Loucy (cell line): Measurements from ENCODE around the gene FGFR3.

Experiments used
- H2AFZ ChIP-seq: fragments of 200-600 bp; sonication (generic); 2 replicates; pipeline ENCODE4 v1.6.0; 2016; ENCODE audit warnings: antibody characterized with exemption, mild to moderate bottlenecking, low read length, moderate library complexity
- H3F3A ChIP-seq: fragments of 200-600 bp; 2 replicates; pipeline ENCODE4 v1.6.0; 2016; ENCODE audit warnings: antibody characterized with exemption, low read depth, mild to moderate bottlenecking
- H3K27me3 ChIP-seq: fragments of 200-600 bp; sonication (generic); 2 replicates; pipeline ENCODE4 v1.6.1; 2014; ENCODE audit warnings: low read length, mild to moderate bottlenecking; ENCODE audit not compliant: insufficient read depth, poor library complexity, severe bottlenecking
- H3K36me3 ChIP-seq: fragments of 200-600 bp; sonication (generic); 2 replicates; pipeline ENCODE4 v1.6.1; 2016; ENCODE audit warnings: low read length; ENCODE audit not compliant: insufficient read depth
- H3K4me1 ChIP-seq: fragments of 200-600 bp; sonication (generic); 2 replicates; pipeline ENCODE4 v1.5.1; 2014; ENCODE audit warnings: low read length, mild to moderate bottlenecking; ENCODE audit not compliant: insufficient read depth, poor library complexity, severe bottlenecking
- H3K4me2 ChIP-seq: fragments of 200-600 bp; sonication (generic); 2 replicates; pipeline ENCODE4 v1.6.0; 2014; ENCODE audit warnings: antibody characterized with exemption, low read length, low read depth, mild to moderate bottlenecking; ENCODE audit not compliant: poor library complexity, severe bottlenecking
- H3K4me3 ChIP-seq: fragments of 200-600 bp; sonication (generic); 2 replicates; pipeline ENCODE4 v1.5.1; 2014; ENCODE audit warnings: low read length, mild to moderate bottlenecking, mixed read lengths; ENCODE audit not compliant: poor library complexity, severe bottlenecking
- H3K79me2 ChIP-seq: fragments of 200-600 bp; sonication (generic); 2 replicates; pipeline ENCODE4 v1.6.1; 2014; ENCODE audit warnings: low read length; ENCODE audit not compliant: insufficient read depth
- H3K9ac ChIP-seq: fragments of 200-600 bp; sonication (generic); 2 replicates; pipeline ENCODE4 v1.6.0; 2014; ENCODE audit warnings: mild to moderate bottlenecking, low read depth, low read length, moderate library complexity; ENCODE audit not compliant: poor library complexity, severe bottlenecking
- H3K9me2 ChIP-seq: fragments of 200-600 bp; sonication (generic); replicated peaks from 2 replicates; pipeline ENCODE4 v1.6.1; 2016; ENCODE audit warnings: low read depth, low read length, mixed read lengths
- H3K9me3 ChIP-seq: fragments of 200-600 bp; sonication (generic); 2 replicates; pipeline ENCODE4 v1.6.1; 2014; ENCODE audit warnings: mild to moderate bottlenecking, antibody characterized with exemption, low read length, low read depth; ENCODE audit not compliant: insufficient read depth
- H4K20me1 ChIP-seq: fragments of 200-600 bp; sonication (generic); 2 replicates; pipeline ENCODE4 v1.6.0; 2014; ENCODE audit warnings: antibody characterized with exemption, low read length, mild to moderate bottlenecking; ENCODE audit not compliant: insufficient read depth, poor library complexity, severe bottlenecking
- EZH2phosphoT487 ChIP-seq: fragments of 200-600 bp; IDR thresholded peaks from 2 replicates; pipeline ENCODE4 v1.6.1; 2018; ENCODE audit warnings: antibody characterized with exemption, mild to moderate bottlenecking, moderate library complexity, borderline replicate concordance
- TF ChIP-seq, protein P1 (sequence below): fragments of 200-600 bp; sonication (generic); conservative IDR thresholded peaks from 2 replicates; pipeline ENCODE4 v1.5.1; 2014; ENCODE audit warnings: mild to moderate bottlenecking, antibody characterized with exemption, low read length

Gene FGFR3

DNA sequence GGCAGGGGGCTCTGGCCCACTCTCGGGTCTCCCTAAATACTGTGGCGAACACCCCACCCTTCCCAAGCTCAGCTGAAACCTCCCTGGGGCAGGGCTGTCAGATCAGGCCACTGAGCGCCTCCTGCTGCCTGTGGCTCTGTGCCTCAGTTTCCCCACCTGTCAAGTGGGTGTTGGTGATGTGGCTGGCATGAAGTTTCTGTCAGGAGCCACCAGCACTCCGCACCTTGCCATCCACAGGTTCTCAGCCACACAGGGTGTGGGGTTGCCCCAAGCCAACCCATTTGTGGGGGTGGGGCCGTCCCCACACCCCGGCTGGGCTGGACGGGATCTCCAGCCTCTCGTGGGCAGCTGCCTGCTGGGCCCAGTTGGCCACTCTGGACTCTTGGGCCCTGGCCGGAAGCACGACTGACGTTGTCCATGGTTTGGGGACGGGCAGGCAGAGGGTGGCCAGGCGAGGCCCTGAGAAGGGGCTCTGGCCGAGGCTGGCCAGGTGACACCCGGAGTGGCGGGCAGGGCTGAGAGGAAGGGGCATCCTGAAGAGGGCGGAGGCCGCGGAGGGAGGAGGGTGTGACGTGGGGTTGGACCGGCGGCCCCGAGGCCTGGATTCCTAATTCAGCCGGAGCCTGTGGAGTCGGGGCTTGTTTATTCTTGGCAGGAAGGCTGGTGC lies 5.5 kb upstream of the FGFR3 start:
- Histone ChIP-seq H4K20me1 (no peaks in the 10 kb centered on the region), H3K4me3 (no peak overlapping the region), H3K9ac (no peak overlapping the region), H3F3A (no peaks in the 10 kb centered on the region), H3K36me3 (no peaks in the 10 kb centered on the region), H3K27me3 (no peaks in the 10 kb centered on the region), H3K9me3 (no peaks in the 10 kb centered on the region), H3K4me2 (no peak overlapping the region), H3K4me1 (no peaks in the 10 kb centered on the region), H3K9me2 (no peaks in the 10 kb centered on the region), H2AFZ (no peak overlapping the region), H3K79me2 (no peaks in the 10 kb centered on the region)
- no peak for TF ChIP-seq EZH2phosphoT487
- TF ChIP-seq, protein P1, sequence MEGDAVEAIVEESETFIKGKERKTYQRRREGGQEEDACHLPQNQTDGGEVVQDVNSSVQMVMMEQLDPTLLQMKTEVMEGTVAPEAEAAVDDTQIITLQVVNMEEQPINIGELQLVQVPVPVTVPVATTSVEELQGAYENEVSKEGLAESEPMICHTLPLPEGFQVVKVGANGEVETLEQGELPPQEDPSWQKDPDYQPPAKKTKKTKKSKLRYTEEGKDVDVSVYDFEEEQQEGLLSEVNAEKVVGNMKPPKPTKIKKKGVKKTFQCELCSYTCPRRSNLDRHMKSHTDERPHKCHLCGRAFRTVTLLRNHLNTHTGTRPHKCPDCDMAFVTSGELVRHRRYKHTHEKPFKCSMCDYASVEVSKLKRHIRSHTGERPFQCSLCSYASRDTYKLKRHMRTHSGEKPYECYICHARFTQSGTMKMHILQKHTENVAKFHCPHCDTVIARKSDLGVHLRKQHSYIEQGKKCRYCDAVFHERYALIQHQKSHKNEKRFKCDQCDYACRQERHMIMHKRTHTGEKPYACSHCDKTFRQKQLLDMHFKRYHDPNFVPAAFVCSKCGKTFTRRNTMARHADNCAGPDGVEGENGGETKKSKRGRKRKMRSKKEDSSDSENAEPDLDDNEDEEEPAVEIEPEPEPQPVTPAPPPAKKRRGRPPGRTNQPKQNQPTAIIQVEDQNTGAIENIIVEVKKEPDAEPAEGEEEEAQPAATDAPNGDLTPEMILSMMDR: no peak

DNA sequence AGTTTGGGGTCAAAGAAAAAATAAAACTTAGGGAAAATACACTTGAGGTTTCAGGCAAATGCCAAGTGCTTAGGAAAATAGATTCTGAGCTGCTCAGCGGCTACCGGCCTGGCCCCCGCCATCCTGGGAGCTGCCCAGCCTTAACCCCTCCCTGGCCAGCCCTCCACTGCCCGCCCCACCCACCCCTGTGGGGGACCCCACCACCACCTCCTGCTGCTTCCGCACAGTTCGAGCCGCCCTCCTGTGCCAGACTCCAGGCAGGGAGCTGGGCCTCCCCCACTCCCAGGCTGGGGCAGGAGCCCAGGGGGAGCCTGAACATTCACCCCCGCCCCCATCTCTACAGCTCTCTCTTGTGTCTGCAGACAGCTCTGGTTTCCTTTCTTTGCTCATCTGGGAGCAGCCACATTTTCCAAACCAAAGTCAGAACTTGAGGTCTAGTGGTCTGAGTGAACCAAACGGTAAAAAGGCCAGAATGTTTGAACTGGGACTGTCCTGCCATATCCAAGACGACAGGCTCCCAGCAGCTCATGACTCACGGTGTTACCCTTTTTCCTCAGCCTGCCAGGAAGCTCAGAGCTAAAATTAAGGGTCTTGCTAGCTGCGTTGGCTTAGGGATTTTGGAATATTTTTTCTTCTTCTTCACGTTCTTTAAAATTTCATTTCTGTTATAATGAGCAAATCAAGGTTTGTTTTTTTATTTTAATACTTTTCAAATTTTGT lies 4.7 kb upstream of the FGFR3 start:
- no peaks in the 10 kb centered on the region for H3K36me3 ChIP-seq
- no peak overlapping the region for H3K4me2 ChIP-seq
- H3K27me3 ChIP-seq: no peaks in the 10 kb centered on the region
- no peaks in the 10 kb centered on the region for H3K9me3 ChIP-seq
- no peaks in the 10 kb centered on the region for H4K20me1 ChIP-seq
- no peak overlapping the region for H2AFZ ChIP-seq
- no peaks in the 10 kb centered on the region for H3K9me2 ChIP-seq
- H3K79me2 ChIP-seq: no peaks in the 10 kb centered on the region
- no peak for TF ChIP-seq EZH2phosphoT487
- TF ChIP-seq, protein P1: no peak
- no peaks in the 10 kb centered on the region for H3F3A ChIP-seq
- no peak overlapping the region for H3K4me3 ChIP-seq
- H3K9ac ChIP-seq: no peak overlapping the region
- H3K4me1 ChIP-seq: no peaks in the 10 kb centered on the region

DNA sequence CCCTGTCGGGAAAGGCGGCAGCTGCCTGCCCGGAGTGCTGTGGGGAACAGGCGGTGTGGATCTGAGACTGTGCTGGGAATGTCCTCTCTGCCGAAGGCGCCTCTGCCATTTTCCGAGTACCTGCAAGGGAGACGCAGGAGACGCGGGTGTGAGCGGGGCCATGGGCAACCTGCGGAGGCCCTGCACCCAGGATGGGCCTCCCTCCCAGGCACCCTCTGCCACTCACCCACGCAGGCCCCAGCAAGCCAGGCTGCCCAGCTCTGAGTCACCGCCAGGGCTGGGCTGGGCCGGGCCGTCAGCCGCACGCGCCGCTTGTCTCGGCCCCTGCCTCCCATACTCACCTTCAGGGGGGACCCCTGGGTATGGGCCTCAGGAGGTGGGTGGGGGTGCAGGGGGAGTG lies 3.5 kb upstream of the FGFR3 start:
- Histone ChIP-seq H3K4me3 (no peak overlapping the region), H3K9me3 (no peaks in the 10 kb centered on the region), H3K4me2 (no peak overlapping the region), H3F3A (no peaks in the 10 kb centered on the region), H3K27me3 (no peaks in the 10 kb centered on the region), H3K9ac (no peak overlapping the region), H4K20me1 (no peaks in the 10 kb centered on the region), H3K9me2 (no peaks in the 10 kb centered on the region), H3K36me3 (no peaks in the 10 kb centered on the region), H2AFZ (no peak overlapping the region), H3K4me1 (no peaks in the 10 kb centered on the region), H3K79me2 (no peaks in the 10 kb centered on the region)
- TF ChIP-seq, protein P1: no peak
- TF ChIP-seq EZH2phosphoT487: no peak
